Cardiac muscle cell (in vitro differentiated cells and primary cell): ENCODE measurements around the gene OR6B2. TPM values are rescaled to one million over a fixed set of nuclear protein-coding genes. Genes with fewer than 3 reads are reported as not detected.

ENCODE experiments used
- DNase-seq, 2 donors: peaks; one replicate each; pipeline versions ENCODE4 v3.0.0 to v3.0.0-alpha.2; 2010 to 2017; ENCODE audit warnings: low read depth in 1 of 2, low spot score in 1 of 2
- H3K27ac ChIP-seq: fragments of 200-600 bp; sonication (generic); 2 replicates; pipeline ENCODE4 v1.5.1; 2016
- H3K27me3 ChIP-seq: fragments of 200-600 bp; sonication (generic); 2 replicates; pipeline ENCODE4 v1.6.0; 2016; ENCODE audit warnings: control low read depth
- H3K36me3 ChIP-seq: fragments of 200-600 bp; sonication (generic); 2 replicates; pipeline ENCODE4 v1.5.1; 2016; ENCODE audit warnings: control low read depth
- H3K4me1 ChIP-seq: fragments of 200-600 bp; sonication (generic); 2 replicates; pipeline ENCODE4 v1.8.1; 2017; ENCODE audit warnings: low read depth, mild to moderate bottlenecking, mixed run types
- H3K4me3 ChIP-seq: fragments of 200-600 bp; sonication (generic); 2 replicates; pipeline ENCODE4 v1.5.1; 2016; ENCODE audit warnings: mild to moderate bottlenecking
- H3K9me3 ChIP-seq: fragments of 200-600 bp; sonication (generic); 2 replicates; pipeline ENCODE4 v1.5.1; 2017; ENCODE audit warnings: low read depth, mild to moderate bottlenecking, control low read depth
- CTCF ChIP-seq: IDR thresholded peaks from 2 replicates; pipeline ENCODE4 v1.5.1; 2012; ENCODE audit warnings: low read depth, mild to moderate bottlenecking, low read length
- polyA plus RNA-seq: library from polyadenylated mRNA; unstranded; fragments of >200 nt; fragmentation: Nextera tagmentation; extraction: Ambion mirVana; gene quantifications from 2 replicates; pipeline ENCODE4 v1.2.1, GENCODE V29; 2016
- total RNA-seq: library from RNA; depleted of rRNA; stranded (reverse); fragments of >200 nt; gene quantifications from 2 replicates; pipeline ENCODE4 v1.2.3, GENCODE V29; 2016

OR6B2 gene
- total RNA-seq (not detected in 2 replicates), polyA plus RNA-seq (not detected in 2 replicates)

- Histone ChIP-seq H3K9me3 (no peaks in the 10 kb centered on the region), H3K27ac (no peak within 1 kb of the TSS), H3K27me3 (no peaks in the 10 kb centered on the region), H3K4me1 (no peaks in the 10 kb centered on the region), H3K36me3 (no peaks in the 10 kb centered on the region), H3K4me3 (no peak within 1 kb of the TSS)
- DNase-seq = no peak
- no peak for TF ChIP-seq CTCF
These were observed at the start of gene OR6B2 for GRCh38 chr2:240030379-240031094. OR6B2 (minus strand) TSS chr2:240030429; CDS start chr2:240030429, 0 bp downstream.

DNA sequence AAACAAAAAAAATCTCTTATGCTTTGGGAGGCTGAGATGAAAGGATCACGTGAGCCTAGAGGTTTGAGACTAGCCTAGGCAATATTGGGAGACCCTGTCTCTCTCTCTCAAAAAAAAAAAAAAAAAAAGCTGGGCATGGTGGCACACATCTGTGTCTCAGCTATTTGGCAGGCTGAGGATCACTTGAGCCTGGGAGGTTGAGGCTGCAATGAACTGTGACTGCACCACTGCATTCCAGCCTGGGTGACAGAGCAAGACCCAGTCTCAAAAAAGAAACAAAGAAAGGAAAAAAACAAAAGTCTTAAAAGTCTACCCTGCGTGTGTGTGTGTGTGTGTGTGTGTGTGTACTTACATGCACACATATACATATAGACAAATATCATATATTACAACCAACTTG lies 48.4 kb upstream of the OR6B2 start:
- DNase-seq = no peak
- no peaks in the 10 kb centered on the region for H3K4me1 ChIP-seq
- no peaks in the 10 kb centered on the region for H3K27me3 ChIP-seq
- H3K27ac ChIP-seq = no peak overlapping the region
- H3K4me3 ChIP-seq = no peak overlapping the region
- TF ChIP-seq CTCF = no peak
- no peaks in the 10 kb centered on the region for H3K9me3 ChIP-seq
- H3K36me3 ChIP-seq = no peaks in the 10 kb centered on the region

- Histone ChIP-seq H3K4me3 (no peak overlapping the region), H3K4me1 (no peaks in the 10 kb centered on the region), H3K27me3 (no peaks in the 10 kb centered on the region), H3K27ac (no peak overlapping the region), H3K36me3 (no peaks in the 10 kb centered on the region), H3K9me3 (no peaks in the 10 kb centered on the region)
- no peak for TF ChIP-seq CTCF
- no peak for DNase-seq
These were observed 47.2 kb upstream of the OR6B2 start for GRCh38 chr2:240077442-240077841.

GRCh38 chr2:240074545-240074944 lies 44.3 kb upstream of the OR6B2 start:
- Histone ChIP-seq H3K27ac (no peak overlapping the region), H3K4me3 (no peak overlapping the region), H3K27me3 (no peaks in the 10 kb centered on the region), H3K9me3 (no peaks in the 10 kb centered on the region), H3K36me3 (no peaks in the 10 kb centered on the region), H3K4me1 (no peaks in the 10 kb centered on the region)
- DNase-seq = no peak
- TF ChIP-seq CTCF = no peak

DNA sequence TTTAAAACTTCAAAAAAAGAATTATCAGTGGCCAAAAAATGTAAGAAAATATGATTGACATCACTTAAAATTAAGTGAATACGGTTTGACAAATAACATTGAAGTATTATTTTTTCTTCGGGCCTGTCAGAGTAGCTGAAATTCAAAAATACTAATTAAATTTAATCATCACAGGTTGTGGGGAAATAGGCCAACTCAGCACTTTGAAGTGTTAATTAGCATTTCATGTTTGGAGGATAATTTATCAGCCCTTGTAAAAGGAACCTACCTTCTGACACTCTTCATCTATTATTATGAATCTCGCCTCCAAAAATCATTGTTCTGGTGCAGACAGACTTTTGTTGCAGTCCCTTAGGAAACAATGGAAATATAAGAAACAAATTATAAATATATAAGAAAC lies 40.7 kb upstream of the OR6B2 start:
- TF ChIP-seq CTCF = no peak
- H3K27me3 ChIP-seq = no peaks in the 10 kb centered on the region
- no peak overlapping the region for H3K27ac ChIP-seq

More for the DNA sequence above, 40.7 kb upstream of the OR6B2 start:
- H3K4me3 ChIP-seq = no peak overlapping the region
- H3K36me3 ChIP-seq = no peaks in the 10 kb centered on the region
- H3K4me1 ChIP-seq = no peaks in the 10 kb centered on the region
- no peaks in the 10 kb centered on the region for H3K9me3 ChIP-seq
- DNase-seq = no peak
